ENCODE results near the gene GPRC5A.

The GPRC5A gene

GRCh38 chr12:12889701-12890100, 1.7 kb upstream of the GPRC5A start:
- TF ChIP-seq POLR2A (IDR thresholded peaks at IDR 0.05; ENCODE audit: low read depth, low read length) (no peak), POLR2AphosphoS5 (IDR thresholded peaks at IDR 0.05; ENCODE audit: low read depth, low read length) (no peak), TAF1 (IDR thresholded peaks at IDR 0.05; ENCODE audit: borderline replicate concordance, low read depth, low read length) (no peak)
- no peak for DNase-seq (ENCODE audit: insufficient read length)
- no peak for FAIRE-seq

GRCh38 chr12:12890543-12891079, 751 bp upstream of the GPRC5A start:
- no peak for FAIRE-seq
- TF ChIP-seq POLR2A (IDR thresholded peaks at IDR 0.05; ENCODE audit: low read depth, low read length) (no peak), TAF1 (IDR thresholded peaks at IDR 0.05; ENCODE audit: borderline replicate concordance, low read depth, low read length) (no peak), POLR2AphosphoS5 (IDR thresholded peaks at IDR 0.05; ENCODE audit: low read depth, low read length) (no peak)
- no peak for DNase-seq (ENCODE audit: insufficient read length)

GRCh38 chr12:12891881-12892355, 556 bp downstream of the GPRC5A start:
- DNase-seq (ENCODE audit: insufficient read length) (no peak), FAIRE-seq (no peak)
- TF ChIP-seq TAF1 (IDR thresholded peaks at IDR 0.05; ENCODE audit: borderline replicate concordance, low read depth, low read length) (no peak), POLR2A (IDR thresholded peaks at IDR 0.05; ENCODE audit: low read depth, low read length) (no peak), POLR2AphosphoS5 (IDR thresholded peaks at IDR 0.05; ENCODE audit: low read depth, low read length) (no peak)

- TF ChIP-seq POLR2A (IDR thresholded peaks at IDR 0.05; ENCODE audit: low read depth, low read length) = no peak
- no peak for TF ChIP-seq TAF1 (IDR thresholded peaks at IDR 0.05; ENCODE audit: borderline replicate concordance, low read depth, low read length)
- TF ChIP-seq POLR2AphosphoS5 (IDR thresholded peaks at IDR 0.05; ENCODE audit: low read depth, low read length) = no peak
- FAIRE-seq (no peak), DNase-seq (ENCODE audit: insufficient read length) (no peak)
These were observed 1.3 kb downstream of the GPRC5A start for GRCh38 chr12:12892681-12893141.

GRCh38 chr12:12893438-12893837, 2.1 kb downstream of the GPRC5A start:
- FAIRE-seq (no peak), DNase-seq (ENCODE audit: insufficient read length) (no peak)
- TF ChIP-seq POLR2A (IDR thresholded peaks at IDR 0.05; ENCODE audit: low read depth, low read length) (no peak), TAF1 (IDR thresholded peaks at IDR 0.05; ENCODE audit: borderline replicate concordance, low read depth, low read length) (no peak), POLR2AphosphoS5 (IDR thresholded peaks at IDR 0.05; ENCODE audit: low read depth, low read length) (no peak)

GRCh38 chr12:12896260-12896659, 4.9 kb downstream of the GPRC5A start:
- TF ChIP-seq POLR2A (IDR thresholded peaks at IDR 0.05; ENCODE audit: low read depth, low read length) (no peak), TAF1 (IDR thresholded peaks at IDR 0.05; ENCODE audit: borderline replicate concordance, low read depth, low read length) (no peak), POLR2AphosphoS5 (IDR thresholded peaks at IDR 0.05; ENCODE audit: low read depth, low read length) (no peak)
- no peak for DNase-seq (ENCODE audit: insufficient read length)
- no peak for FAIRE-seq

- TF ChIP-seq POLR2A (IDR thresholded peaks at IDR 0.05; ENCODE audit: low read depth, low read length) (no peak), POLR2AphosphoS5 (IDR thresholded peaks at IDR 0.05; ENCODE audit: low read depth, low read length) (no peak), TAF1 (IDR thresholded peaks at IDR 0.05; ENCODE audit: borderline replicate concordance, low read depth, low read length) (no peak)
- no peak for DNase-seq (ENCODE audit: insufficient read length)
These were observed 5.9 kb downstream of the GPRC5A start for GRCh38 chr12:12897302-12897701.

GRCh38 chr12:12898136-12898717, 6.9 kb downstream of the GPRC5A start:
- DNase-seq (ENCODE audit: insufficient read length) (no peak), FAIRE-seq (no peak)
- TF ChIP-seq TAF1 (IDR thresholded peaks at IDR 0.05; ENCODE audit: borderline replicate concordance, low read depth, low read length) (no peak), POLR2AphosphoS5 (IDR thresholded peaks at IDR 0.05; ENCODE audit: low read depth, low read length) (no peak), POLR2A (IDR thresholded peaks at IDR 0.05; ENCODE audit: low read depth, low read length) (no peak)

More at GRCh38 chr12:12897302-12897701, 5.9 kb downstream of the GPRC5A start:
- no peak for FAIRE-seq

GRCh38 chr12:12898911-12899511, 7.6 kb downstream of the GPRC5A start:
- FAIRE-seq (no peak), DNase-seq (ENCODE audit: insufficient read length) (no peak)
- TF ChIP-seq TAF1 (IDR thresholded peaks at IDR 0.05; ENCODE audit: borderline replicate concordance, low read depth, low read length) (no peak), POLR2AphosphoS5 (IDR thresholded peaks at IDR 0.05; ENCODE audit: low read depth, low read length) (no peak), POLR2A (IDR thresholded peaks at IDR 0.05; ENCODE audit: low read depth, low read length) (no peak)

- TF ChIP-seq TAF1 (IDR thresholded peaks at IDR 0.05; ENCODE audit: borderline replicate concordance, low read depth, low read length) (no peak), POLR2A (IDR thresholded peaks at IDR 0.05; ENCODE audit: low read depth, low read length) (no peak), POLR2AphosphoS5 (IDR thresholded peaks at IDR 0.05; ENCODE audit: low read depth, low read length) (no peak)
- FAIRE-seq (no peak), DNase-seq (ENCODE audit: insufficient read length) (no peak)
These were observed 8.4 kb downstream of the GPRC5A start for GRCh38 chr12:12899530-12900380.

GRCh38 chr12:12900786-12901157, 9.4 kb downstream of the GPRC5A start:
- FAIRE-seq (no peak), DNase-seq (ENCODE audit: insufficient read length) (no peak)
- TF ChIP-seq POLR2AphosphoS5 (IDR thresholded peaks at IDR 0.05; ENCODE audit: low read depth, low read length) (no peak), POLR2A (IDR thresholded peaks at IDR 0.05; ENCODE audit: low read depth, low read length) (no peak), TAF1 (IDR thresholded peaks at IDR 0.05; ENCODE audit: borderline replicate concordance, low read depth, low read length) (no peak)

Measured in GM12892 (cell line).